HepG2 (cell line): ENCODE data around the gene NUTF2. TPM values are rescaled to one million over a fixed set of nuclear protein-coding genes. Genes with fewer than 3 reads are reported as not detected.

Experiments
- ATF2 ChIP-seq: sonication (generic); formaldehyde crosslinking; IDR thresholded peaks from 2 replicates; pipeline ENCODE4 v1.4.0; 2020; ENCODE audit warnings: missing genetic modification reagents
- BHLHE40 ChIP-seq: IDR thresholded peaks from 2 replicates; pipeline ENCODE4 v1.6.1; 2011; ENCODE audit warnings: low read length, improper control_type of control experiment
- CCDC6 ChIP-seq: sonication (generic); formaldehyde crosslinking; IDR thresholded peaks from 2 replicates; pipeline ENCODE4 v1.8.1; 2022; ENCODE audit warnings: mild to moderate bottlenecking, missing genetic modification reagents, moderate library complexity
- GATAD1 ChIP-seq: IDR thresholded peaks from 2 replicates; pipeline ENCODE4 v1.6.1; 2016; ENCODE audit warnings: missing genetic modification reagents, missing compliant biosample characterization
- HNF1B ChIP-seq: sonication (generic); formaldehyde crosslinking; IDR thresholded peaks from 2 replicates; pipeline ENCODE4 v1.5.1; 2020; ENCODE audit warnings: mild to moderate bottlenecking, moderate library complexity, missing genetic modification reagents
- PATZ1 ChIP-seq: sonication (generic); formaldehyde crosslinking; IDR thresholded peaks from 2 replicates; pipeline ENCODE4 v1.4.0; 2020; ENCODE audit warnings: missing genetic modification reagents
- RNF2 ChIP-seq: fragments of 450-650 bp; conservative IDR thresholded peaks from 2 replicates; pipeline ENCODE4 v1.6.1; 2016; ENCODE audit warnings: low read depth
- TEAD2 ChIP-seq: sonication (generic); formaldehyde crosslinking; IDR thresholded peaks from 2 replicates; pipeline ENCODE4 v1.9.0; 2021; ENCODE audit warnings: missing genetic modification reagents
- ZBTB20 ChIP-seq: sonication (generic); formaldehyde crosslinking; IDR thresholded peaks from 2 replicates; pipeline ENCODE4 v1.8.1; 2023; ENCODE audit warnings: missing genetic modification reagents, low read depth, mild to moderate bottlenecking, borderline replicate concordance
- ZNF230 ChIP-seq: sonication (generic); formaldehyde crosslinking; IDR thresholded peaks from 2 replicates; pipeline ENCODE4 v1.4.0; 2020; ENCODE audit warnings: mild to moderate bottlenecking, missing genetic modification reagents
- ZNF44 ChIP-seq: sonication (generic); formaldehyde crosslinking; IDR thresholded peaks from 2 replicates; pipeline ENCODE4 v1.5.1; 2020; ENCODE audit warnings: mild to moderate bottlenecking, missing genetic modification reagents
- polyA plus RNA-seq, 8 experiments: library from polyadenylated mRNA; depleted of rRNA in 3 of 8; stranded (reverse) in 7 of 8; unstranded in 1 of 8; fragments of >200 nt; fragmentation: Illumina TruSeq in 4 of 8; extraction: Trizol in 4 of 8; gene quantifications; 2 replicates each; pipeline versions ENCODE4 v1.2.1 to v1.2.3, GENCODE V29; 2011 to 2016; ENCODE audit warnings: low read depth in 4 of 8, missing spikeins in 1 of 8, mixed read lengths in 1 of 8; ENCODE audit not compliant: insufficient read depth in 1 of 8
- total RNA-seq, 5 experiments: library from RNA; depleted of rRNA; stranded (reverse); fragments of >200 nt; fragmentation: Illumina TruSeq; extraction: Trizol; gene quantifications; 2 replicates each; pipeline ENCODE4 v1.2.3, GENCODE V29; 2016; ENCODE audit warnings: low read depth in 1 of 5
- TF ChIP-seq, protein P1 (sequence below): sonication (generic); formaldehyde crosslinking; IDR thresholded peaks from 2 replicates; pipeline ENCODE4 v1.5.0; 2020; ENCODE audit warnings: mild to moderate bottlenecking, missing genetic modification reagents, borderline replicate concordance
- TF ChIP-seq, protein P2 (sequence below): sonication (generic); formaldehyde crosslinking; IDR thresholded peaks from 2 replicates; pipeline ENCODE4 v1.8.1; 2023; ENCODE audit warnings: missing genetic modification reagents, mild to moderate bottlenecking, borderline replicate concordance
- TF ChIP-seq, protein P3 (sequence below): IDR thresholded peaks from 2 replicates; pipeline ENCODE4 v1.4.0; 2020; ENCODE audit warnings: mild to moderate bottlenecking, missing genetic modification reagents

NUTF2 gene
- total and polyA plus RNA-seq, 2 of the 13 experiments (the other 11 are each of a cell fraction or from before 2014, with no cell fraction given), result 168 to 214 TPM

GRCh38 chr16:67847064-67847861 lies 530 bp downstream of the NUTF2 start, which contains the start of gene CENPT (continued):
- TF ChIP-seq, protein P1, sequence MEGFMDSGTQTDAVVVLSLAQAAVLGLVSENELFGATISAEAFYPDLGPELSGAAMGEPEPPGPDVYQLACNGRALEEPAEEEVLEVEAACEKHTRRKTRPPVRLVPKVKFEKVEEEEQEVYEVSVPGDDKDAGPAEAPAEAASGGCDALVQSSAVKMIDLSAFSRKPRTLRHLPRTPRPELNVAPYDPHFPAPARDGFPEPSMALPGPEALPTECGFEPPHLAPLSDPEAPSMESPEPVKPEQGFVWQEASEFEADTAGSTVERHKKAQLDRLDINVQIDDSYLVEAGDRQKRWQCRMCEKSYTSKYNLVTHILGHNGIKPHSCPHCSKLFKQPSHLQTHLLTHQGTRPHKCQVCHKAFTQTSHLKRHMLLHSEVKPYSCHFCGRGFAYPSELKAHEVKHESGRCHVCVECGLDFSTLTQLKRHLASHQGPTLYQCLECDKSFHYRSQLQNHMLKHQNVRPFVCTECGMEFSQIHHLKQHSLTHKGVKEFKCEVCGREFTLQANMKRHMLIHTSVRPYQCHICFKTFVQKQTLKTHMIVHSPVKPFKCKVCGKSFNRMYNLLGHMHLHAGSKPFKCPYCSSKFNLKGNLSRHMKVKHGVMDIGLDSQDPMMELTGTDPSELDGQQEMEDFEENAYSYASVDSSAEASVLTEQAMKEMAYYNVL (CRISPR knock-in tag), result peak; percentile 67; the same call in 1 of the 2 replicates
- TF ChIP-seq BHLHE40, result no peak
- TF ChIP-seq, protein P2, sequence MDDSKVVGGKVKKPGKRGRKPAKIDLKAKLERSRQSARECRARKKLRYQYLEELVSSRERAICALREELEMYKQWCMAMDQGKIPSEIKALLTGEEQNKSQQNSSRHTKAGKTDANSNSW (CRISPR knock-in tag), result no peak
- peak; percentile 31; the same call in 1 of the 2 replicates for TF ChIP-seq PATZ1 (CRISPR knock-in tag)
- peak; percentile 83; the same call in 1 of the 2 replicates for TF ChIP-seq ZNF44 (CRISPR knock-in tag)
- TF ChIP-seq RNF2, result no peak
- no peak for TF ChIP-seq TEAD2 (CRISPR knock-in tag)
- TF ChIP-seq, protein P3, sequence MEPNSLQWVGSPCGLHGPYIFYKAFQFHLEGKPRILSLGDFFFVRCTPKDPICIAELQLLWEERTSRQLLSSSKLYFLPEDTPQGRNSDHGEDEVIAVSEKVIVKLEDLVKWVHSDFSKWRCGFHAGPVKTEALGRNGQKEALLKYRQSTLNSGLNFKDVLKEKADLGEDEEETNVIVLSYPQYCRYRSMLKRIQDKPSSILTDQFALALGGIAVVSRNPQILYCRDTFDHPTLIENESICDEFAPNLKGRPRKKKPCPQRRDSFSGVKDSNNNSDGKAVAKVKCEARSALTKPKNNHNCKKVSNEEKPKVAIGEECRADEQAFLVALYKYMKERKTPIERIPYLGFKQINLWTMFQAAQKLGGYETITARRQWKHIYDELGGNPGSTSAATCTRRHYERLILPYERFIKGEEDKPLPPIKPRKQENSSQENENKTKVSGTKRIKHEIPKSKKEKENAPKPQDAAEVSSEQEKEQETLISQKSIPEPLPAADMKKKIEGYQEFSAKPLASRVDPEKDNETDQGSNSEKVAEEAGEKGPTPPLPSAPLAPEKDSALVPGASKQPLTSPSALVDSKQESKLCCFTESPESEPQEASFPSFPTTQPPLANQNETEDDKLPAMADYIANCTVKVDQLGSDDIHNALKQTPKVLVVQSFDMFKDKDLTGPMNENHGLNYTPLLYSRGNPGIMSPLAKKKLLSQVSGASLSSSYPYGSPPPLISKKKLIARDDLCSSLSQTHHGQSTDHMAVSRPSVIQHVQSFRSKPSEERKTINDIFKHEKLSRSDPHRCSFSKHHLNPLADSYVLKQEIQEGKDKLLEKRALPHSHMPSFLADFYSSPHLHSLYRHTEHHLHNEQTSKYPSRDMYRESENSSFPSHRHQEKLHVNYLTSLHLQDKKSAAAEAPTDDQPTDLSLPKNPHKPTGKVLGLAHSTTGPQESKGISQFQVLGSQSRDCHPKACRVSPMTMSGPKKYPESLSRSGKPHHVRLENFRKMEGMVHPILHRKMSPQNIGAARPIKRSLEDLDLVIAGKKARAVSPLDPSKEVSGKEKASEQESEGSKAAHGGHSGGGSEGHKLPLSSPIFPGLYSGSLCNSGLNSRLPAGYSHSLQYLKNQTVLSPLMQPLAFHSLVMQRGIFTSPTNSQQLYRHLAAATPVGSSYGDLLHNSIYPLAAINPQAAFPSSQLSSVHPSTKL (CRISPR knock-in tag), result peak; percentile 20; the same call in 1 of the 2 replicates
- TF ChIP-seq GATAD1 (CRISPR knock-in tag), result peak; percentile 22; the same call in 1 of the 2 replicates
- TF ChIP-seq ZNF230 (CRISPR knock-in tag), result no peak; the same call in 1 of the 2 replicates
- peak; percentile 63 for TF ChIP-seq HNF1B
- no peak; the same call in 1 of the 2 replicates for TF ChIP-seq CCDC6
- TF ChIP-seq ZBTB20 (CRISPR knock-in tag), result peak; percentile 37; the same call in 1 of the 2 replicates
- no peak; the same call in 1 of the 2 replicates for TF ChIP-seq ATF2 (CRISPR knock-in tag)
